GM10248 (cell line): ENCODE measurements around the gene PUS7.
"Not testable (repeated sequence)": the region's sequence is repeated elsewhere in the genome, so short reads cannot be mapped to it uniquely, and the experiment has no call there.

Experiments used
- CTCF ChIA-PET: fragments of 300-600 bp; sonication (Branson Sonifier 250); formaldehyde crosslinking; extraction: SDS; loops from one replicate; lab custom pipeline; 2021; ENCODE audit warnings: antibody characterized with exemption; lab: Yijun Ruan, JAX
- POLR2A ChIA-PET: fragments of 350-650 bp; sonication (Branson Sonifier 250); formaldehyde crosslinking; extraction: SDS; loops from one replicate; lab custom pipeline; 2020; ENCODE audit warnings: antibody characterized with exemption; lab: Yijun Ruan, JAX
- DNase-seq: peaks from one replicate; pipeline ENCODE4 v3.0.0; 2012; ENCODE audit errors: extremely low spot score
- CTCF ChIP-seq: IDR thresholded peaks from 2 replicates; pipeline ENCODE4 v1.5.1; 2012; ENCODE audit warnings: mild to moderate bottlenecking, low read depth; ENCODE audit errors: extremely low read depth, missing control alignments, control extremely low read depth

Gene PUS7

GRCh38 chr7:105462765-105463420 lies 59.2 kb downstream of the PUS7 start:
- no peak for DNase-seq
- TF ChIP-seq CTCF, result no peak
- CTCF ChIA-PET, result interaction anchor here (1.4 to 2.4 kb wide), 2 partner anchors 8 to 14 kb away, joined by 4 to 6 read pairs; no protein-coding TSS in a partner anchor
- POLR2A ChIA-PET, result no interaction called here

- no peak for DNase-seq
- no peak for TF ChIP-seq CTCF
- CTCF ChIA-PET, result interaction anchor here (1.1 to 1.3 kb wide), 3 partner anchors 10 to 71 kb away, joined by 3 to 6 read pairs (median 3); partner anchors contain the start of gene RINT1
- POLR2A ChIA-PET, result no interaction called here
Observed at GRCh38 chr7:105461518-105461917, 60.6 kb downstream of the PUS7 start.

GRCh38 chr7:105457619-105458225 lies 64.3 kb downstream of the PUS7 start:
- DNase-seq, result no peak
- no peak for TF ChIP-seq CTCF
- CTCF ChIA-PET, result interaction anchor here (2.9 kb wide), 1 partner anchor 14 kb away, joined by 12 read pairs; no protein-coding TSS in a partner anchor
- POLR2A ChIA-PET, result no interaction called here

- no peak for DNase-seq
- TF ChIP-seq CTCF, result no peak
- ChIA-PET POLR2A (no interaction called here), CTCF (interaction anchor here (1.1 to 2.0 kb wide), 3 partner anchors 8 to 18 kb away, joined by 4 to 6 read pairs (median 4); no protein-coding TSS in a partner anchor)
Observed at GRCh38 chr7:105454921-105455320, 67.2 kb downstream of the PUS7 start.

- ChIA-PET CTCF (interaction anchor here (1.1 to 2.0 kb wide), 2 partner anchors 9 to 13 kb away, joined by 4 to 6 read pairs; no protein-coding TSS in a partner anchor), POLR2A (no interaction called here)
- TF ChIP-seq CTCF, result no peak
- no peak for DNase-seq
Observed at GRCh38 chr7:105454095-105454747, 67.8 kb downstream of the PUS7 start.

- no peak for DNase-seq
- no peak for TF ChIP-seq CTCF
- ChIA-PET POLR2A (no interaction called here), CTCF (interaction anchor here (0.7 to 1.9 kb wide), 3 partner anchors 9 to 22 kb away, joined by 3 to 8 read pairs (median 4); no protein-coding TSS in a partner anchor)
Observed at GRCh38 chr7:105452085-105452484, 70.0 kb downstream of the PUS7 start.

GRCh38 chr7:105450870-105451269 lies 71.2 kb downstream of the PUS7 start:
- DNase-seq, POLR2A ChIA-PET: not testable (repeated sequence)
- CTCF ChIA-PET, result interaction anchor here (1.8 to 1.9 kb wide), 2 partner anchors 11 to 21 kb away, joined by 4 to 8 read pairs; no protein-coding TSS in a partner anchor
